Mucosa of rectum (tissue), 2 donors: Measurements from ENCODE around the gene USP53.
"Not testable (repeated sequence)": the region's sequence is repeated elsewhere in the genome, so short reads cannot be mapped to it uniquely, and the experiment has no call there.

Source experiments
- H3K27ac ChIP-seq, 2 donors: one replicate each; pipeline ENCODE4 v1.7.0; 2013; ENCODE audit warnings: inconsistent platforms in 2 of 2, low read depth in 2 of 2, low read length in 2 of 2
- H3K27me3 ChIP-seq, 2 donors: one replicate each; pipeline ENCODE4 v1.7.0; 2013; ENCODE audit warnings: low read length in 2 of 2; ENCODE audit not compliant: control insufficient read depth in 2 of 2, insufficient read depth in 2 of 2
- H3K36me3 ChIP-seq, 2 donors: one replicate each; pipeline ENCODE4 v1.7.0; 2013; ENCODE audit warnings: low read length in 2 of 2; ENCODE audit not compliant: control insufficient read depth in 2 of 2, insufficient read depth in 2 of 2
- H3K4me1 ChIP-seq, 2 donors: one replicate each; pipeline ENCODE4 v1.7.0; 2013; ENCODE audit warnings: low read length in 2 of 2, mild to moderate bottlenecking in 1 of 2; ENCODE audit not compliant: control insufficient read depth in 2 of 2, insufficient read depth in 2 of 2
- H3K4me3 ChIP-seq, 2 donors: one replicate each; pipeline ENCODE4 v1.7.0; 2013; ENCODE audit warnings: low read length in 2 of 2
- H3K9ac ChIP-seq, 2 donors: one replicate each; pipeline ENCODE4 v1.7.0; 2013; ENCODE audit warnings: low read length in 2 of 2, low read depth in 1 of 2, mild to moderate bottlenecking in 1 of 2
- H3K9me3 ChIP-seq, 2 donors: one replicate each; pipeline ENCODE4 v1.7.0; 2013; ENCODE audit warnings: low read length in 2 of 2; ENCODE audit not compliant: control insufficient read depth in 2 of 2
- donor health status: healthy.
- donor health status: Normal muscosa, but diverticular disease.

USP53 gene

GRCh38 chr4:119328695-119329094 is 116.2 kb downstream of the USP53 start:
- Histone ChIP-seq H3K9ac (no peak overlapping the region), H3K9me3 (no peaks in the 10 kb centered on the region), H3K27ac (no peak overlapping the region)

GRCh38 chr4:119329835-119330620 is 117.5 kb downstream of the USP53 start:
- H3K9ac ChIP-seq, result no peak overlapping the region
- no peaks in the 10 kb centered on the region for H3K9me3 ChIP-seq
- H3K27ac ChIP-seq, result no peak overlapping the region
- no peak overlapping the region for H3K4me3 ChIP-seq
- no peaks in the 10 kb centered on the region for H3K27me3 ChIP-seq
- no peaks in the 10 kb centered on the region for H3K4me1 ChIP-seq
- no peaks in the 10 kb centered on the region for H3K36me3 ChIP-seq

More at GRCh38 chr4:119328695-119329094, 116.2 kb downstream of the USP53 start:
- no peak overlapping the region for H3K4me3 ChIP-seq
- H3K27me3 ChIP-seq, result no peaks in the 10 kb centered on the region
- peaks cover 0 to 1% of the 10 kb centered on the region in 2 donors for H3K4me1 ChIP-seq
- no peaks in the 10 kb centered on the region for H3K36me3 ChIP-seq

GRCh38 chr4:119336332-119336979 is 123.9 kb downstream of the USP53 start:
- not testable (repeated sequence) for H3K36me3 ChIP-seq, H3K9ac ChIP-seq, H3K4me3 ChIP-seq, H3K27ac ChIP-seq, H3K27me3 ChIP-seq, H3K4me1 ChIP-seq, H3K9me3 ChIP-seq

GRCh38 chr4:119337010-119337409 is 124.5 kb downstream of the USP53 start:
- no peak overlapping the region for H3K27ac ChIP-seq
- H3K36me3 ChIP-seq, result no peaks in the 10 kb centered on the region
- no peaks in the 10 kb centered on the region for H3K27me3 ChIP-seq
- no peak overlapping the region for H3K9ac ChIP-seq
- no peaks in the 10 kb centered on the region for H3K4me1 ChIP-seq
- H3K4me3 ChIP-seq, result no peak overlapping the region
- H3K9me3 ChIP-seq, result no peaks in the 10 kb centered on the region

- H3K27ac ChIP-seq, H3K4me1 ChIP-seq, H3K27me3 ChIP-seq, H3K4me3 ChIP-seq, H3K36me3 ChIP-seq, H3K9ac ChIP-seq, H3K9me3 ChIP-seq: not testable (repeated sequence)
Observed at GRCh38 chr4:119339895-119340294, 127.4 kb downstream of the USP53 start.

GRCh38 chr4:119343293-119343692 is 130.8 kb downstream of the USP53 start:
- not testable (repeated sequence) for H3K27me3 ChIP-seq, H3K4me1 ChIP-seq, H3K36me3 ChIP-seq, H3K9me3 ChIP-seq, H3K9ac ChIP-seq, H3K27ac ChIP-seq, H3K4me3 ChIP-seq
